B cell (primary cell): ENCODE data around the gene BEND3. TPM values are rescaled to one million over a fixed set of nuclear protein-coding genes. Genes with fewer than 3 reads are reported as not detected.

Experiments
- ATAC-seq: fragments of 200-7000 bp; cut with Tn5 transposase; one replicate; pipeline ENCODE4 v1.10.0; 2021; ENCODE audit warnings: low read depth, mild to moderate bottlenecking, moderate number of reproducible peaks, moderate library complexity
- CTCF ChIA-PET: fragments of 350-600 bp; sonication (Branson Sonifier 250); formaldehyde crosslinking; loops from one replicate; lab custom pipeline; 2021; ENCODE audit warnings: antibody characterized with exemption, inconsistent platforms; lab: Charles Lee
- POLR2A ChIA-PET: fragments of 350-600 bp; sonication (Branson Sonifier 250); formaldehyde crosslinking; loops from one replicate; lab custom pipeline; 2021; ENCODE audit warnings: antibody characterized with exemption; lab: Charles Lee
- DNase-seq: peaks from one replicate; pipeline ENCODE4 v3.0.0; 2013
- H2AFZ ChIP-seq: 2 replicates; pipeline ENCODE4 v1.6.1; 2012; ENCODE audit warnings: mild to moderate bottlenecking, low read depth, low read length; ENCODE audit not compliant: insufficient read depth, poor library complexity, severe bottlenecking
- H3K27ac ChIP-seq, 2 donors: 1 replicate in 1 of 2; 2 replicates in 1 of 2; pipeline ENCODE4 v1.5.1; 2012 to 2013; ENCODE audit warnings: low read length in 2 of 2, mild to moderate bottlenecking in 2 of 2, moderate library complexity in 1 of 2
- H3K27me3 ChIP-seq, 4 experiments: fragments of 200-600 bp in 1 of 4; sonication (generic) in 1 of 4; replicated peaks in 1 of 4; 1 replicate in 2 of 4; 2 replicates in 2 of 4; pipeline versions ENCODE4 v1.6.1 to v1.7.0; 2013 to 2016; ENCODE audit warnings: low read length in 3 of 4, mild to moderate bottlenecking in 2 of 4, mixed read lengths in 1 of 4, moderate library complexity in 1 of 4; ENCODE audit not compliant: insufficient read depth in 4 of 4, control insufficient read depth in 3 of 4; ENCODE audit errors: control extremely low read depth in 1 of 4
- H3K36me3 ChIP-seq, 2 experiments: replicated peaks in 1 of 2; 1 replicate in 1 of 2; 2 replicates in 1 of 2; pipeline versions ENCODE4 v1.6.1 to v1.7.1; 2013; ENCODE audit warnings: low read length in 1 of 2; ENCODE audit not compliant: insufficient read depth in 2 of 2, control insufficient read depth in 1 of 2; ENCODE audit errors: control extremely low read depth in 1 of 2, extremely low read depth in 1 of 2
- H3K4me1 ChIP-seq, 2 donors: fragments of 200-600 bp in 1 of 2; sonication (generic) in 1 of 2; 1 replicate in 1 of 2; 2 replicates in 1 of 2; pipeline versions ENCODE4 v1.5.1 to v1.6.1; 2013 to 2017; ENCODE audit warnings: low read length in 2 of 2; ENCODE audit not compliant: control insufficient read depth in 2 of 2, insufficient read depth in 2 of 2
- H3K4me2 ChIP-seq: replicated peaks from 2 replicates; pipeline ENCODE3; 2012; ENCODE audit warnings: mild to moderate bottlenecking, low read depth, low read length; ENCODE audit not compliant: poor library complexity, severe bottlenecking
- H3K4me3 ChIP-seq, 5 experiments: fragments of 200-600 bp in 1 of 5; sonication (generic) in 1 of 5; 1 replicate in 3 of 5; 2 replicates in 2 of 5; pipeline versions ENCODE4 v1.5.1 to v1.7.0; 2011 to 2016; ENCODE audit warnings: low read length in 4 of 5, mild to moderate bottlenecking in 4 of 5, low read depth in 2 of 5, control low read depth in 1 of 5, moderate library complexity in 1 of 5; ENCODE audit not compliant: insufficient read depth in 1 of 5; ENCODE audit errors: control extremely low read depth in 1 of 5, extremely low read depth in 1 of 5
- H3K79me2 ChIP-seq: fragments of 200-600 bp; sonication (generic); one replicate; pipeline ENCODE4 v1.6.0; 2016; ENCODE audit warnings: low read length; ENCODE audit not compliant: control insufficient read depth, insufficient read depth
- H3K9ac ChIP-seq: fragments of 200-600 bp; sonication (generic); 2 replicates; pipeline ENCODE4 v1.6.1; 2017; ENCODE audit warnings: mild to moderate bottlenecking, low read length, moderate library complexity
- H3K9me3 ChIP-seq, 3 donors: one replicate each; pipeline versions ENCODE4 v1.6.1 to v1.7.1; 2013; ENCODE audit warnings: low read length in 2 of 3; ENCODE audit not compliant: control insufficient read depth in 2 of 3, insufficient read depth in 1 of 3; ENCODE audit errors: control extremely low read depth in 1 of 3
- H4K20me1 ChIP-seq: 2 replicates; pipeline ENCODE4 v1.6.0; 2012; ENCODE audit warnings: mild to moderate bottlenecking, low read length; ENCODE audit not compliant: insufficient read depth, control insufficient read depth, poor library complexity, severe bottlenecking
- H3K27ac Mint-ChIP-seq: one replicate; pipeline ENCODE4 v1.8.0; 2021; ENCODE audit warnings: mixed read lengths
- H3K27me3 Mint-ChIP-seq: one replicate; pipeline ENCODE4 v1.8.0; 2021; ENCODE audit warnings: mixed read lengths
- H3K4me1 Mint-ChIP-seq: one replicate; pipeline ENCODE4 v1.8.0; 2021; ENCODE audit warnings: mixed read lengths
- H3K4me3 Mint-ChIP-seq: one replicate; pipeline ENCODE4 v1.8.0; 2021; ENCODE audit warnings: mixed read lengths
- H3K9me3 Mint-ChIP-seq: one replicate; pipeline ENCODE4 v1.8.0; 2022; ENCODE audit warnings: mixed read lengths; ENCODE audit not compliant: insufficient read depth
- EZH2 ChIP-seq: IDR thresholded peaks from 2 replicates; pipeline ENCODE4 v1.6.1; 2012; ENCODE audit warnings: borderline replicate concordance, low read depth, mild to moderate bottlenecking, moderate library complexity, low read length; ENCODE audit not compliant: insufficient read depth, poor library complexity, severe bottlenecking
- WGBS: methylation state at CpG from one replicate; pipeline ENCODE4 v1.1.5; 2013; ENCODE audit warnings: missing lambda C conversion rate; ENCODE audit not compliant: insufficient coverage; 5-methylcytosine and 5-hydroxymethylcytosine counted together
- intact Hi-C: fragments of 100-400 bp; cut with micrococcal nuclease; formaldehyde crosslinking; loops from one replicate; pipeline ENCODE4 v1.10.0; 2022
- polyA plus RNA-seq: library from polyadenylated mRNA; depleted of rRNA; stranded (reverse); fragments of >200 nt; gene quantifications from 2 replicates; pipeline ENCODE4 v1.2.3, GENCODE V29; 2012
- total RNA-seq, 2 donors: library from RNA; stranded (reverse); fragments of 120-200 nt in 1 of 2; gene quantifications; 1 replicate in 1 of 2; 2 replicates in 1 of 2; pipeline versions ENCODE4 v1.2.3 to v1.2.4, GENCODE V29; 2013 to 2022
- TF ChIP-seq, protein P1 (sequence below): fragments of 200-600 bp; IDR thresholded peaks from one replicate; pipeline ENCODE4 v1.8.0; 2022; ENCODE audit warnings: antibody characterized with exemption, mild to moderate bottlenecking

Gene BEND3
- total and polyA plus RNA-seq, 2 donors (not counting 1 experiment from before 2014, with no cell fraction given), result 0.78 to 2.0 TPM

DNA sequence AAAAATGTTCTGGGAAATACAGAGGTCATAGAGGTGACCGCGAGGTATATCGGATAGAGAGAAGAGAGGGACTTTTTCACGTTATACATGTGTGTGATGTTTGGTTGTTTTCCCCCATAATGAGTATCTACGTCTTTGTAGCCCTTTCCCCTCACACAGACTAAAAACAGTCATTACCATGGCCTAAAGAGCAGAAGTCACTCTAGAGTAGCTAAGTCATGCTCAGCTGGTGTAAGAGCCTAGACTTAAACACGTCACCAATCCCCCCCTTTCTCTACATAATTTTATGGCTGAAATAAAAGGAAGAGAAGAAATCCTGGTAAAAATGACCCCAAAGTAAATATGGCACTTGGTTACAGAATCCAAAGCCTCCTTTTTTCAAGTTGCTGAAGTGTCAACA, 6.0 kb upstream of the BEND3 start:
- Histone ChIP-seq H3K36me3 (no peaks in the 10 kb centered on the region), H3K4me2 (no peak overlapping the region)

DNA sequence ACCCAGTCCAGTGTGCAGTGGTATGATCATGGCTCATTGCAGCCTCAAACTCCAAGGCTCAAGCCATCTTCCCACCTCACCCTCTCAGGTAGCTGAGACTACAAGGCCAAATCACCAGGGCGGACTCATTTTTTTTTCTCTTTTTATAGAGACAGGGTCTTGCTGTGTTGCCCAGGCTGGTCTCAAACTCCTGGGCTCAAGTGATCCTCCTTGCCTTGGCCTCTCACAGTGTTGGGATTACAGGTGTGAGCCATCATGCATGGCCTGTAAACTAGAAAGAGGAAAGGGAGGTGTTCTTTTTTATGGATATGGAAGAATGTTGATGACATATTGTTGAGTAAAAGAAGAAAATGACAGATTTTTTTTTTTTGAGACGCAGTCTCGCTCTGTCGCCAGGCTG, 5.1 kb upstream of the BEND3 start:
- WGBS, result 98% methylated on average over 4 of the region's 4 CpGs
- DNase-seq, result no peak
- Histone ChIP-seq H3K9ac (no peak overlapping the region), H3K27me3 (peaks cover 0 to 2% (median 0%) of the 10 kb centered on the region in 4 experiments), H3K79me2 (no peaks in the 10 kb centered on the region), H3K4me2 (no peak overlapping the region), H4K20me1 (no peaks in the 10 kb centered on the region), H2AFZ (no peak overlapping the region), H3K4me1 (peaks cover 5 to 11% of the 10 kb centered on the region in 2 donors), H3K36me3 (no peaks in the 10 kb centered on the region), H3K27ac (no peak overlapping the region), H3K4me3 (no peak overlapping the region), H3K9me3 (no peaks in the 10 kb centered on the region)
- Mint-ChIP-seq H3K9me3 (no peaks in the 10 kb centered on the region), H3K27me3 (no peaks in the 10 kb centered on the region), H3K4me1 (peaks cover 18% of the 10 kb centered on the region), H3K4me3 (no peak overlapping the region), H3K27ac (no peak overlapping the region)
- TF ChIP-seq, protein P1, sequence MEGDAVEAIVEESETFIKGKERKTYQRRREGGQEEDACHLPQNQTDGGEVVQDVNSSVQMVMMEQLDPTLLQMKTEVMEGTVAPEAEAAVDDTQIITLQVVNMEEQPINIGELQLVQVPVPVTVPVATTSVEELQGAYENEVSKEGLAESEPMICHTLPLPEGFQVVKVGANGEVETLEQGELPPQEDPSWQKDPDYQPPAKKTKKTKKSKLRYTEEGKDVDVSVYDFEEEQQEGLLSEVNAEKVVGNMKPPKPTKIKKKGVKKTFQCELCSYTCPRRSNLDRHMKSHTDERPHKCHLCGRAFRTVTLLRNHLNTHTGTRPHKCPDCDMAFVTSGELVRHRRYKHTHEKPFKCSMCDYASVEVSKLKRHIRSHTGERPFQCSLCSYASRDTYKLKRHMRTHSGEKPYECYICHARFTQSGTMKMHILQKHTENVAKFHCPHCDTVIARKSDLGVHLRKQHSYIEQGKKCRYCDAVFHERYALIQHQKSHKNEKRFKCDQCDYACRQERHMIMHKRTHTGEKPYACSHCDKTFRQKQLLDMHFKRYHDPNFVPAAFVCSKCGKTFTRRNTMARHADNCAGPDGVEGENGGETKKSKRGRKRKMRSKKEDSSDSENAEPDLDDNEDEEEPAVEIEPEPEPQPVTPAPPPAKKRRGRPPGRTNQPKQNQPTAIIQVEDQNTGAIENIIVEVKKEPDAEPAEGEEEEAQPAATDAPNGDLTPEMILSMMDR, result no peak
- no peak for TF ChIP-seq EZH2
- no peak for ATAC-seq
- CTCF ChIA-PET, result no interaction called here
- POLR2A ChIA-PET, result interaction anchor here (0.6 kb wide), 1 partner anchor 528 kb away, joined by 13 read pairs; no protein-coding TSS in a partner anchor
- intact Hi-C loops, result no loop called here

More for the DNA sequence above, 6.0 kb upstream of the BEND3 start:
- ChIA-PET POLR2A (no interaction called here), CTCF (interaction anchor here (0.7 kb wide), 1 partner anchor 534 kb away, joined by 3 read pairs; no protein-coding TSS in a partner anchor)
- Mint-ChIP-seq H3K27me3 (no peaks in the 10 kb centered on the region), H3K27ac (no peak overlapping the region), H3K4me1 (peaks cover 15% of the 10 kb centered on the region), H3K9me3 (no peaks in the 10 kb centered on the region), H3K4me3 (no peak overlapping the region)
- Histone ChIP-seq H3K79me2 (no peaks in the 10 kb centered on the region), H3K4me3 (no peak overlapping the region), H4K20me1 (no peaks in the 10 kb centered on the region), H3K9ac (no peak overlapping the region), H3K27me3 (peaks cover 0 to 2% (median 0%) of the 10 kb centered on the region in 4 experiments), H3K4me1 (peaks cover 5 to 7% of the 10 kb centered on the region in 2 donors), H2AFZ (no peak overlapping the region), H3K27ac (no peak overlapping the region), H3K9me3 (no peaks in the 10 kb centered on the region)
- no peak for DNase-seq
- WGBS, result 100% methylated on average over 3 of the region's 6 CpGs
- TF ChIP-seq, protein P1, result no peak
- no peak for TF ChIP-seq EZH2
- intact Hi-C loops, result no loop called here
- ATAC-seq, result no peak
